ENCODE data around the gene MSI1.

MSI1 gene

DNA sequence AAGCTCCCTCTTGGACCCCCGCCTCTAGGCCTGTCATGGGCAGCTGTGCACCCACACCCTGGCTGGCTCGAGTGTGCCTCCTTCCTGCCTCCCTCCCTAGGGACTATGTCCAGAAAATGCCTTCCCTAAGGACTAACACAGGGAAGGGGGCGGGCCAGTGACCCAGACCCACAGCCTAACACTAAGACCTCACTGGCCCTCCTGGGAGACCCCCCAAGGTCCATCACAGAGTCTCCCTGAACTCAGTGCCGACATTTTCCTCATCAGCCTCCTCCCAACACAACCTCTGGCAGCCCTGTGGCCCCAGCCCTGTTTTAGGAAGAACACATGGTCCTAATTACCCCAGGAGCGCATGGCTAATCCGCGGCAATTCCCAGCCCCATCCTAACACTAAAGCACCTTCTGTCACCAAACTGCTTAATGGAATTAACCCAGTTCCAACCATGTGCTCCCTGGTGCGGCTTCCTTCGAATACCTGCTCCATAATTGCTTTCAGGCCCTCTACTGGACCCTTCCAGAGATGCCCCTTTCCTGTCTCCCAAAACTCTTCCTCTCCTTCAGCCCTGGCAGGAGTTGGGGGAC, 5.6 kb downstream of the MSI1 start:
- peaks cover 100% of the 10 kb centered on the region for H3K27me3 ChIP-seq
- TF ChIP-seq CTCF (IDR thresholded peaks at IDR 0.05): no peak
- no peak overlapping the region for H3K4me3 ChIP-seq (ENCODE audit: low read depth in 1 of 2, low read length in 1 of 2)
- no peaks in the 10 kb centered on the region for H3K36me3 ChIP-seq
- H3K27ac ChIP-seq: no peak overlapping the region
- H3K9me3 ChIP-seq: no peaks in the 10 kb centered on the region
- H3K4me1 ChIP-seq (ENCODE audit: control insufficient read depth in 1 of 2, insufficient read depth in 1 of 2, low read depth in 1 of 2, low read length in 1 of 2): peaks cover 0 to 3% of the 10 kb centered on the region in 2 experiments

DNA sequence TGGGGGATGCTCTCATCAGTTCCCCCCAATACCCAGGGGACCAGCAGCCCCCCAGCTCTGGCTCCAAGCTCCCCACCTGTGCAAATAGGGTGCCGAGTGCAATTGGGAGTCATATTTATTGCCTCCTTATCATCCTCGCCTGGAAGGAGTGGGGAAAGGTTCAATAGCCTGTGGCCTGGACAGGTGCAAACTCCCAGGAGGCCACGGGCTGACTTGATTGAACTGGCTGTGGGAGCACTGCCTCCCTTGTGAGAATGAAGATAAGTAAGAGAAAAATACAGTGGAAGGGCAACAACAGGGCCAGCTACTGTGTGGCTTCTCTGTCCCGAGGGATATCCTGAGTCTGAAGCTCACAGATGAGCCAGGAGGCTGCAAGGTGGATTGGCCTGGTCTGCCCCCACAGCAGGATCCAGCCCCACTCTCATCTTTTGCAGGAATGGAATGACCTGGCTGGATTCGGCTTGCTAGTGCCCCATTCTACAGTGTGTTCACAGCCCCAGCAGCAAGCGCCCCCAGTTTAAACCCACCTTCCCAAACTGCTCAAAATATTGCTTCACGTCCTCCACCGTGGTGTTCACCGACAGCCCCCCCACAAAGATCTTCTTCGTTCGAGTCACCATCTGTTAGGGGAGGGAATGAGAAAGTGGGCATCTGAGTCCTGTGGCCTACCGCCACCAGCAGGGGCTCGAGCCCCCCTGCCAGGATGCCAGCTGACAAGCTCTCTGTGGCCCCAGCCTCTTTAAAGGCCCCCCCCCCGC, 6.3 kb downstream of the MSI1 start:
- Histone ChIP-seq H3K36me3 (no peaks in the 10 kb centered on the region), H3K9me3 (no peaks in the 10 kb centered on the region), H3K27ac (no peak overlapping the region), H3K4me1 (ENCODE audit: control insufficient read depth in 1 of 2, insufficient read depth in 1 of 2, low read depth in 1 of 2, low read length in 1 of 2) (no peaks in the 10 kb centered on the region), H3K27me3 (peaks cover 100% of the 10 kb centered on the region), H3K4me3 (ENCODE audit: low read depth in 1 of 2, low read length in 1 of 2) (no peak overlapping the region)
- no peak for TF ChIP-seq CTCF (IDR thresholded peaks at IDR 0.05)

DNA sequence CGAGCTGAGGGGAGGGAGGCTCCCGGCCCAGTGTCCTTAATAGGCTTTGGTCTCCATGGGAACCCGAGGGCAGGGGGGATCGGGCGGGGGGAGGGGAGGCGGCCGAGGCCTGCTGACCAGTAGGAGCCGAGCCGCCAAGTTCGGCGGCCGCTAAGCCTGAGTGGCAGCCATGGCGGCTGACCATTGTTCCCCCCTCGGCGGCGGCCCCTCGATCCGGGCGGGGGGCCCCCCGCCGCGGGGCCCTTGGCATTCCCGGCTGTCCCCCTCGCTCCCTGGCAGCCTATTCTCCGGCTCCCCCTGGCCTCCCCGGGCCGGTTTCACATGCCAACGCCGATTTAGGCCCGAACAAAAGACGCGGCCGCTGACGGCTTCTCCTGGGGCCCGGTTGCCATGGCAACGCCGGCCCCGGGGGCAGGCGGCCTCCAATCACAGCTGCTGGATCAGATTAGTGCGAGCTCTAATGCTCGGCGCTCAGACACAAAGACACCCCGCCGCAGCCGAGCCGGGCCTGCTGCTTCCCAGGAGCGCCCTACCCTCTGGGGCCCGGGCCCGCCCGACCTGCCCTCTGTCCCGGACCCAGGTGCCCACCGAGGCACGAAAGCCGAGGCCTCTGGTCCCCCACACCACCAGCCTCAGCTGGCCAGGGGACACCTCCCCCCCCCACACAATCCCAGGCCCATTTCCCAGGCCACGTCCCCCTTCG, 7.3 kb downstream of the MSI1 start:
- no peaks in the 10 kb centered on the region for H3K36me3 ChIP-seq
- H3K9me3 ChIP-seq: no peaks in the 10 kb centered on the region
- H3K27ac ChIP-seq: no peak overlapping the region
- no peaks in the 10 kb centered on the region for H3K4me1 ChIP-seq (ENCODE audit: control insufficient read depth in 1 of 2, insufficient read depth in 1 of 2, low read depth in 1 of 2, low read length in 1 of 2)
- H3K27me3 ChIP-seq: peaks cover 97% of the 10 kb centered on the region
- TF ChIP-seq CTCF (IDR thresholded peaks at IDR 0.05): no peak
- H3K4me3 ChIP-seq (ENCODE audit: low read depth in 1 of 2, low read length in 1 of 2): no peak overlapping the region

- Histone ChIP-seq H3K4me1 (ENCODE audit: control insufficient read depth in 1 of 2, insufficient read depth in 1 of 2, low read depth in 1 of 2, low read length in 1 of 2) (no peaks in the 10 kb centered on the region), H3K27me3 (peaks cover 72% of the 10 kb centered on the region), H3K27ac (no peak overlapping the region), H3K36me3 (no peaks in the 10 kb centered on the region), H3K9me3 (no peaks in the 10 kb centered on the region), H3K4me3 (ENCODE audit: low read depth in 1 of 2, low read length in 1 of 2) (no peak overlapping the region)
- TF ChIP-seq CTCF (IDR thresholded peaks at IDR 0.05): no peak
Measured at GRCh38 chr12:120359128-120359527, 9.8 kb downstream of the MSI1 start.

DNA sequence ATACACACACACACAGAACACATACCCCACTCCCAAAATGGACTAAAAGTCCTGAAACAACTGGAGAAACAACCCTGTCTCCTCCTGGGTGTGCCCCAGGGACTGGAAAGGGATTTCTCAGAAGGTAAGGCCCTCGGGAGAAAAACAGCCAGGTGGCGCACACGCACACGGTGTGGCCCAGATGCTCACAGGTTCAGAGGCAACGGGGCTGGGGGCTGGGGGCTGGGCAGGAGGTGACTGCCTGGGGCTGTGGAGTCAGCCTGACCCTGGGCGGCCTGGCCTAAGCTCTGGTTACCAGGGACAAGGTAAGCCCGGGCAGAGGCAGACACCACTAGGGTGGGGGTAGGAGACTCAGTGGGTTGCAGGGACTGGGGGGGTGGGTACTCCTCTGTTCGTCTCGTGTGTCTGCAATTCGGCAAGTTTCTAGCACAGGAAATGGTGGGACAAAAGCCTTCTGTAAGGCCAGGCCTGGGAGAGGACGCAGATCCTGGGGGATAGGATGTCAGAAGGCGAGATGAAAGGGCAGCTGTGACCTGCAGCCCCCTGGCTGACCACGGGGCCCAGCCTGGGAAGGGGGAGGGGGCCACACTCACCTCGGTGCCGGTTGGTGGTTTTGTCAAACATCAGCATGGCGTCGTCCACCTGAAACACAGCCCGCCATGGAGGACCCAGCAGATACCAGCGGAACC, 10.4 kb downstream of the MSI1 start:
- H3K4me1 ChIP-seq (ENCODE audit: control insufficient read depth in 1 of 2, insufficient read depth in 1 of 2, low read depth in 1 of 2, low read length in 1 of 2): no peaks in the 10 kb centered on the region
- no peak overlapping the region for H3K27ac ChIP-seq
- TF ChIP-seq CTCF (IDR thresholded peaks at IDR 0.05): no peak
- no peaks in the 10 kb centered on the region for H3K9me3 ChIP-seq
- H3K36me3 ChIP-seq: no peaks in the 10 kb centered on the region
- H3K4me3 ChIP-seq (ENCODE audit: low read depth in 1 of 2, low read length in 1 of 2): no peak overlapping the region
- peaks cover 66% of the 10 kb centered on the region for H3K27me3 ChIP-seq
